Tibial artery (tissue), 4 donors: ENCODE measurements around the gene APOH.

Experiments
- DNase-seq, 2 donors: peaks; one replicate each; pipeline ENCODE4 v3.0.0-alpha.2; 2019
- H3K27ac ChIP-seq, 2 donors: fragments of 200-600 bp; sonication (generic) in 1 of 2; 1 replicate in 1 of 2; 2 replicates in 1 of 2; pipeline ENCODE4 v1.5.1; 2018 to 2019; ENCODE audit warnings: mild to moderate bottlenecking in 1 of 2
- H3K27me3 ChIP-seq, 2 donors: fragments of 200-600 bp; sonication (generic) in 1 of 2; one replicate each; pipeline versions ENCODE4 v1.5.1 to v1.6.0; 2016 to 2019
- H3K36me3 ChIP-seq, 3 donors: fragments of 200-600 bp; sonication (generic) in 2 of 3; one replicate each; pipeline ENCODE4 v1.5.1; 2016 to 2019; ENCODE audit warnings: mild to moderate bottlenecking in 2 of 3
- H3K4me1 ChIP-seq, 4 donors: fragments of 200-600 bp; sonication (generic) in 2 of 4; 1 replicate in 3 of 4; 2 replicates in 1 of 4; pipeline ENCODE4 v1.5.1; 2016 to 2019
- H3K4me3 ChIP-seq, 2 donors: fragments of 200-600 bp; sonication (generic) in 1 of 2; 1 replicate in 1 of 2; 2 replicates in 1 of 2; pipeline ENCODE4 v1.5.1; 2018 to 2019; ENCODE audit warnings: mild to moderate bottlenecking in 2 of 2
- H3K9me3 ChIP-seq, 3 donors: fragments of 200-600 bp; sonication (generic) in 1 of 3; one replicate each; pipeline ENCODE4 v1.5.1; 2016 to 2019
- CTCF ChIP-seq, 2 experiments: fragments of 200-600 bp in 1 of 2; fragments of 450-650 bp in 1 of 2; IDR thresholded peaks; one replicate each; pipeline ENCODE4 v1.5.1; 2017 to 2019; ENCODE audit warnings: antibody characterized with exemption in 2 of 2, mild to moderate bottlenecking in 1 of 2, moderate library complexity in 1 of 2
- intact Hi-C: fragments of 100-400 bp; cut with DNase I; formaldehyde crosslinking; loops from one replicate; pipeline ENCODE4 v1.15.0; 2023; ENCODE audit warnings: low total_unique reads

The APOH gene

GRCh38 chr17:66175892-66176291 lies 53.3 kb downstream of the APOH start:
- DNase-seq, result no peak
- H3K36me3 ChIP-seq, result peaks cover 0 to 20% (median 9%) of the 10 kb centered on the region in 3 donors
- H3K27me3 ChIP-seq, result no peaks in the 10 kb centered on the region
- H3K4me1 ChIP-seq, result no peaks in the 10 kb centered on the region
- no peak overlapping the region for H3K4me3 ChIP-seq
- intact Hi-C loops, result loop anchor here (10.0 kb wide), 1 partner anchor 941 kb away; no protein-coding TSS in a partner anchor
- H3K9me3 ChIP-seq, result no peaks in the 10 kb centered on the region
- TF ChIP-seq CTCF (IDR thresholded peaks at IDR 0.05), result no peak
- H3K27ac ChIP-seq, result no peak overlapping the region

- TF ChIP-seq CTCF (IDR thresholded peaks at IDR 0.05), result no peak
- Histone ChIP-seq H3K27ac (no peak overlapping the region), H3K4me3 (no peak overlapping the region), H3K36me3 (peaks cover 0 to 6% (median 1%) of the 10 kb centered on the region in 3 donors), H3K4me1 (no peaks in the 10 kb centered on the region), H3K9me3 (no peaks in the 10 kb centered on the region), H3K27me3 (no peaks in the 10 kb centered on the region)
- intact Hi-C loops, result loop anchor here (10.0 kb wide), 1 partner anchor 938 kb away; no protein-coding TSS in a partner anchor
- DNase-seq, result no peak
Measured at GRCh38 chr17:66172691-66173223, 56.5 kb downstream of the APOH start.

GRCh38 chr17:66172144-66172543 lies 57.1 kb downstream of the APOH start:
- Histone ChIP-seq H3K4me3 (no peak overlapping the region), H3K4me1 (no peaks in the 10 kb centered on the region), H3K27ac (no peak overlapping the region), H3K27me3 (no peaks in the 10 kb centered on the region), H3K36me3 (peaks cover 0 to 6% (median 0%) of the 10 kb centered on the region in 3 donors), H3K9me3 (no peaks in the 10 kb centered on the region)
- intact Hi-C loops, result loop anchor here (10.0 kb wide), 1 partner anchor 937 kb away; no protein-coding TSS in a partner anchor
- TF ChIP-seq CTCF (IDR thresholded peaks at IDR 0.05), result no peak
- DNase-seq, result no peak

- no peak for TF ChIP-seq CTCF (IDR thresholded peaks at IDR 0.05)
- no peaks in the 10 kb centered on the region for H3K4me1 ChIP-seq
- peaks cover 0 to 6% (median 0%) of the 10 kb centered on the region in 3 donors for H3K36me3 ChIP-seq
- no peaks in the 10 kb centered on the region for H3K9me3 ChIP-seq
- no peak overlapping the region for H3K4me3 ChIP-seq
- no peak for DNase-seq
- no peaks in the 10 kb centered on the region for H3K27me3 ChIP-seq
- intact Hi-C loops, result loop anchor here (10.0 kb wide), 1 partner anchor 937 kb away; no protein-coding TSS in a partner anchor
- no peak overlapping the region for H3K27ac ChIP-seq
Measured at GRCh38 chr17:66171692-66172091, 57.5 kb downstream of the APOH start.

GRCh38 chr17:66171172-66171571 lies 58.0 kb downstream of the APOH start:
- no peak overlapping the region for H3K27ac ChIP-seq
- H3K9me3 ChIP-seq, result no peaks in the 10 kb centered on the region
- DNase-seq, result no peak
- H3K36me3 ChIP-seq, result peaks cover 0 to 6% (median 0%) of the 10 kb centered on the region in 3 donors
- no peaks in the 10 kb centered on the region for H3K27me3 ChIP-seq
- no peak overlapping the region for H3K4me3 ChIP-seq
- H3K4me1 ChIP-seq, result no peaks in the 10 kb centered on the region
- intact Hi-C loops, result loop anchor here (10.0 kb wide), 1 partner anchor 936 kb away; no protein-coding TSS in a partner anchor
- TF ChIP-seq CTCF (IDR thresholded peaks at IDR 0.05), result no peak
